GM06990 (cell line): ENCODE results near the gene SOD3.

ENCODE experiments used
- DNase-seq: peaks from one replicate; pipeline ENCODE4 v3.0.0-alpha.2; 2011; ENCODE audit not compliant: insufficient read length; ENCODE audit errors: extremely low read depth
- H3K27me3 ChIP-seq: replicated peaks from 2 replicates; pipeline ENCODE4 v1.6.0; 2011; ENCODE audit warnings: low read length; ENCODE audit not compliant: control insufficient read depth, insufficient read depth
- H3K36me3 ChIP-seq: 2 replicates; pipeline ENCODE4 v1.5.1; 2011; ENCODE audit warnings: low read length; ENCODE audit not compliant: control insufficient read depth, insufficient read depth
- H3K4me3 ChIP-seq: replicated peaks from 2 replicates; pipeline ENCODE4 v1.5.1; 2011; ENCODE audit warnings: low read depth, mild to moderate bottlenecking, control low read depth, low read length
- CTCF ChIP-seq: IDR thresholded peaks from 2 replicates; pipeline ENCODE4 v1.5.1; 2011; ENCODE audit warnings: low read length, control low read depth, mild to moderate bottlenecking, inconsistent platforms; ENCODE audit not compliant: insufficient read depth, poor library complexity, severe bottlenecking

SOD3 gene

DNA sequence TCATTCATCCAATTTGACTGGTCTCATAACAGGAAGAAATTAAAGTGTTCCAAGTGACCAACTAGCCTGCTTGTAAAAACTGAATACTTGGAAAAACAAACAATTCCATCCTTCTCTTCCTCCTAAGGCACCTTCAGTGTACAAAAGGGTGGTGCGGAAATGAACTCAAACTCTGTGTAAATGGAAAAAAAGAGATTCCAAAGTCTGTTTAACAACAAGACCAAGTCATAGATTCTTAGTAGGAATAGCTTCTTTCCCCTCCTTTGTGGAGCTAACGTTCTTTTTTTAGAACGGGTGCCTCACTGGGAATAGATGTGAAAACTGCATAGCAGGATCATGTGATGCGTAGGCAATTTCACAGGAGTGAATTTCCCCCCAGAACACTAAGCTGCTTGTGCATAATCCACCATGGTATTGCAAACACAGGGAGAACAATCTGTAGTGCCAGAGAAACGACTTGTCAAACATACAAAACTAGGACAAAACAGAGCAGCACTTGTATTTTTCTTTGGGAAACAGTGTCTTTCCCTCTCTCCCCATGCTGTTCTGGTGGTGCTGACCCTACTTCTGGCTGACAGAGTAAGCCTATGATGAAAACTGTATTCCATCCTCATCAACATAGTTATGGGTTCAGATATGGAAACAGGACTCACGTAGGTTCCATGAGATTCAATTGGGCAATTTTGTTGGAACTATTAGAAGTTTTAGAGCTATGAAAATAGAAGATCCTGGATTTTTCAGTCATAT, 13.2 kb upstream of the SOD3 start:
- no peaks in the 10 kb centered on the region for H3K27me3 ChIP-seq
- no peak overlapping the region for H3K4me3 ChIP-seq
- no peaks in the 10 kb centered on the region for H3K36me3 ChIP-seq
- no peak for DNase-seq
- TF ChIP-seq CTCF, result no peak

DNA sequence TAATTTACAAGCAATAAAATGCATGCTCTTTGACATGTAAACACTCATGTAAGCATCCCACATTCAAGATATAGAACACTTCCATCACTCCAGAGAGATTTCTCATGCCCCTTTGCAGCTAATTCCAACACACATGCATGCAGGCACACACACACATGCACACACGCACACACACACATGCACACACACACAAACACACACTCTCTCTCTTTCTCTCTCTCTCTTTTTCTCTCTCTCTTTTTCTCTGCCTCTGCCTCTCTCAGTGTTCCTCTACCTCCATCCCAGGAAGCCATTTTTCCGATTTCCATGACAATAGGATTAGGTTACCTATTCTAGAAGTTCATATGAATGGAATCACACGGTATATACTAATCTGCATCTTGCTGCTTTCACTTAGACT, 11.9 kb upstream of the SOD3 start:
- no peaks in the 10 kb centered on the region for H3K27me3 ChIP-seq
- H3K36me3 ChIP-seq, result no peaks in the 10 kb centered on the region
- H3K4me3 ChIP-seq, result no peak overlapping the region
- no peak for TF ChIP-seq CTCF
- no peak for DNase-seq

DNA sequence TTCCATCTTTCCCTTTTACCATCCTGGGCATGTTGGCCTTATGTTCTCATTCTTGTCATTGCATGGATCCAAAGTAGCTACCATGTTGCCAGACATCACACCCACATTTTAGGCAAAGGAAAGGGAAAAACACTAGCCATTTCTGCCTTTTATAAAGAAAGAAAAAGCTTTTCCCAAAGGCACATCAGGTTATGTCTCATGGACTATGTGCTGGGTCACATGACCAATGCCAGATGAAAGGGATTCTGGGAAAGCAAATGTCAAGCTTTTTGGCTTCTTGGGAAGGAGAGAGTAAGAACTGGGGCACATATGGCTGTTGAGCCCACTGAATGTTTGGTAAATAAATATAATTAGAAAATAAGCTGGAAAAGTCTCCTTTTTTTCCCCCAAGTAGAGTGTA, 4.3 kb upstream of the SOD3 start:
- H3K27me3 ChIP-seq, result no peaks in the 10 kb centered on the region; the same call in 1 of the 2 replicates
- no peak for TF ChIP-seq CTCF
- DNase-seq, result no peak
- no peaks in the 10 kb centered on the region for H3K36me3 ChIP-seq
- no peak overlapping the region for H3K4me3 ChIP-seq

GRCh38 chr4:24792552-24792951, 2.8 kb upstream of the SOD3 start:
- TF ChIP-seq CTCF, result no peak
- H3K27me3 ChIP-seq, result no peaks in the 10 kb centered on the region; the same call in 1 of the 2 replicates
- H3K36me3 ChIP-seq, result no peaks in the 10 kb centered on the region
- no peak overlapping the region for H3K4me3 ChIP-seq
- no peak for DNase-seq

DNA sequence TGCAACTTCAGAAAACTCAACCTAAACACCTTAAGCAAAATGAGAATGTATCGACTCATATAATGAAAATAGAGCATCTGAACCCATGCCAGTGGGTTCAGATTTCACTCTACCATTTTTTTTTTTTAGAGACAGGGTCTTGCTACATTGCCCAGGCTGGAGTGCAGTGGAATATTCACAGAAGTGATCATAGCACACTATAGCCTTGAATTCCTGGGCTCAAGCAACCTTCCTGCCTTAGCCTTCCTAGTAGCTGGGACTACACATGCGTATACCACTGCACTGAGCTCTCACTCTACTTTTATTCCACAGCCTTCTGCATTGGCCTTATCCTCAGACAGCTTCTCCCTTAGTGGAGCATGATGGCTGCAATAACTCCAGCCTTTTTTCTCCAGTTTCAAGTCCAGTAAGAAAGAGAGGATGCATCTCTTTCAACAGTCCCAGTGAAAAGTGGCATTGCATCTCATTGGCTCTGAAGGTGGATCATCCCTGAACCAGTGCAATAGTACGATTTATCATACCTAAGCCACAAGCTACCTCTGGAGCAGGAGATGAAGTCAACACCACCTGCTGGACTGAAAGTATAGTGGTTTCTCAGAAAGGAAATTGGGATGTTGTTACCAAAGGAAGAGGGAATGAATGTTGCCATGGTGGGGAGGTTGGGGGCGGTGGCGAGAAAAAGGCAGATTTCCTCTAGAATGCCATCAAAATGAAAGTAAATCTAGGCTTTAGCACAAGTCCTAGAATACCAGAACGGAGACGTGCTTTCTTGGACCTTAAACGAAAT, 2.0 kb upstream of the SOD3 start:
- DNase-seq, result no peak
- Histone ChIP-seq H3K4me3 (no peak overlapping the region), H3K36me3 (no peaks in the 10 kb centered on the region), H3K27me3 (no peaks in the 10 kb centered on the region; the same call in 1 of the 2 replicates)
- peak; percentile 14 for TF ChIP-seq CTCF
